Measurements from ENCODE around the gene PTH1R.

Gene PTH1R

GRCh38 chr3:46950177-46950576 lies 72.7 kb downstream of the PTH1R start:
- DNase-seq = no peak

- DNase-seq = no peak
Observed at GRCh38 chr3:46950650-46951241, 73.2 kb downstream of the PTH1R start.

GRCh38 chr3:46952813-46953212 lies 75.3 kb downstream of the PTH1R start:
- DNase-seq = no peak

Measured in stimulated activated CD8-positive, alpha-beta memory T cell treated with anti-CD3 and anti-CD28 coated beads, Interleukin-4, amount 100 ng/mL, for 48 hours (primary cell).